Lower leg skin (tissue), 3 donors: Measurements from ENCODE around the gene DGKI.

Experiments used
- CTCF ChIP-seq, 3 donors: fragments of 450-650 bp; IDR thresholded peaks; one replicate each; pipeline ENCODE4 v1.5.1; 2016; ENCODE audit warnings: antibody characterized with exemption in 3 of 3, mild to moderate bottlenecking in 3 of 3, moderate library complexity in 2 of 3
- POLR2A ChIP-seq, 2 donors: fragments of 450-650 bp; IDR thresholded peaks; one replicate each; pipeline ENCODE4 v1.6.1; 2016 to 2017; ENCODE audit warnings: antibody characterized with exemption in 2 of 2, mild to moderate bottlenecking in 1 of 2, moderate library complexity in 1 of 2

- TF ChIP-seq CTCF (IDR thresholded peaks at IDR 0.05) (no peak), POLR2A (IDR thresholded peaks at IDR 0.05) (no peak)
Observed at GRCh38 chr7:137404660-137405317, 442.0 kb downstream of the DGKI start.
